GM23338 (cell line): Measurements from ENCODE around the gene DTNA. TPM values are rescaled to one million over a fixed set of nuclear protein-coding genes. Genes with fewer than 3 reads are reported as not detected.

Experiments used
- ATAC-seq: fragments of 200-7000 bp; cut with Tn5 transposase; 3 replicates; pipeline ENCODE4 v1.9.1; 2020
- DNase-seq: peaks from one replicate; pipeline ENCODE4 v3.0.0-alpha.2; 2015; ENCODE audit warnings: low spot score
- H2AFZ ChIP-seq: fragments of 200-600 bp; sonication (generic); 2 replicates; pipeline ENCODE4 v1.8.0; 2016; ENCODE audit warnings: antibody characterized with exemption, mild to moderate bottlenecking, moderate library complexity
- H3F3A ChIP-seq: fragments of 200-600 bp; sonication (generic); replicated peaks from 2 replicates; pipeline ENCODE4 v1.8.0; 2017; ENCODE audit warnings: antibody characterized with exemption, mixed run types, low read depth
- H3K27ac ChIP-seq: fragments of 200-600 bp; sonication (generic); 2 replicates; pipeline ENCODE4 v1.6.1; 2016; ENCODE audit warnings: low read depth
- H3K27me3 ChIP-seq: fragments of 200-600 bp; sonication (generic); 2 replicates; pipeline ENCODE4 v1.8.0; 2016; ENCODE audit warnings: mild to moderate bottlenecking, mixed run types, moderate library complexity; ENCODE audit not compliant: insufficient read depth
- H3K36me3 ChIP-seq: fragments of 200-600 bp; sonication (generic); 2 replicates; pipeline ENCODE4 v1.8.0; 2016; ENCODE audit warnings: mild to moderate bottlenecking; ENCODE audit not compliant: insufficient read depth
- H3K4me1 ChIP-seq: fragments of 200-600 bp; sonication (generic); 2 replicates; pipeline ENCODE4 v1.8.0; 2016; ENCODE audit warnings: mild to moderate bottlenecking, moderate library complexity; ENCODE audit not compliant: insufficient read depth
- H3K4me2 ChIP-seq: fragments of 200-600 bp; sonication (generic); 2 replicates; pipeline ENCODE4 v1.7.1; 2017; ENCODE audit warnings: mixed run types
- H3K4me3 ChIP-seq: fragments of 200-600 bp; sonication (generic); 2 replicates; pipeline ENCODE4 v1.6.1; 2016; ENCODE audit warnings: mixed run types
- H3K79me2 ChIP-seq: fragments of 200-600 bp; sonication (generic); replicated peaks from 2 replicates; pipeline ENCODE4 v1.8.0; 2017; ENCODE audit warnings: mild to moderate bottlenecking; ENCODE audit not compliant: insufficient read depth
- H3K9me2 ChIP-seq: fragments of 200-600 bp; sonication (generic); 2 replicates; pipeline ENCODE4 v1.8.0; 2017; ENCODE audit not compliant: insufficient read depth
- H4K20me1 ChIP-seq: fragments of 200-600 bp; sonication (generic); replicated peaks from 2 replicates; pipeline ENCODE4 v1.8.0; 2017; ENCODE audit warnings: mild to moderate bottlenecking; ENCODE audit not compliant: insufficient read depth
- H3K27ac Mint-ChIP-seq: 2 replicates; pipeline ENCODE4 v1.8.0; 2020; ENCODE audit warnings: inconsistent platforms, mild to moderate bottlenecking, moderate library complexity, mixed read lengths
- H3K27me3 Mint-ChIP-seq: 3 replicates; pipeline ENCODE4 v1.8.0; 2022; ENCODE audit warnings: low read depth, mild to moderate bottlenecking, moderate library complexity, mixed read lengths, inconsistent platforms; ENCODE audit not compliant: insufficient read depth, poor library complexity
- H3K36me3 Mint-ChIP-seq: 3 replicates; pipeline ENCODE4 v1.8.0; 2021; ENCODE audit warnings: low read depth, mild to moderate bottlenecking, inconsistent platforms, moderate library complexity, mixed read lengths
- H3K4me1 Mint-ChIP-seq: 3 replicates; pipeline ENCODE4 v1.8.0; 2020; ENCODE audit warnings: mild to moderate bottlenecking, inconsistent platforms, mixed read lengths
- H3K4me3 Mint-ChIP-seq: 3 replicates; pipeline ENCODE4 v1.8.0; 2021; ENCODE audit warnings: moderate library complexity, mild to moderate bottlenecking, inconsistent platforms, mixed read lengths
- H3K9me3 Mint-ChIP-seq: 3 replicates; pipeline ENCODE4 v1.8.0; 2020; ENCODE audit warnings: moderate library complexity, mild to moderate bottlenecking, inconsistent platforms, mixed read lengths
- CREB1 ChIP-seq: fragments of 250-450 bp; sonication (Bioruptor Pico); IDR thresholded peaks from 2 replicates; pipeline ENCODE4 v1.5.0; 2020; ENCODE audit warnings: low read depth, mild to moderate bottlenecking, moderate library complexity
- ETS1 ChIP-seq: IDR thresholded peaks from 2 replicates; pipeline ENCODE4 v1.6.1; 2016; ENCODE audit warnings: antibody characterized with exemption
- EZH2 ChIP-seq: fragments of 200-600 bp; sonication (generic); IDR thresholded peaks from one replicate; pipeline ENCODE4 v1.8.0; 2017; ENCODE audit warnings: antibody characterized with exemption, mild to moderate bottlenecking, low read depth; ENCODE audit not compliant: unreplicated experiment
- EZH2phosphoT487 ChIP-seq: fragments of 200-600 bp; sonication (generic); IDR thresholded peaks from one replicate; pipeline ENCODE4 v1.8.1; 2018; ENCODE audit warnings: antibody characterized with exemption; ENCODE audit not compliant: unreplicated experiment
- NANOG ChIP-seq: IDR thresholded peaks from 2 replicates; pipeline ENCODE4 v1.6.1; 2016; ENCODE audit warnings: antibody characterized with exemption, borderline replicate concordance
- POLR2AphosphoS5 ChIP-seq: IDR thresholded peaks from 2 replicates; pipeline ENCODE4 v1.6.1; 2016; ENCODE audit warnings: antibody characterized with exemption, low read depth
- STAT1 ChIP-seq: IDR thresholded peaks from one replicate; pipeline ENCODE4 v1.6.1; 2016; ENCODE audit warnings: antibody characterized with exemption; ENCODE audit not compliant: unreplicated experiment
- ZNF114 ChIP-seq: fragments of 250-450 bp; sonication (Bioruptor Pico); IDR thresholded peaks from 2 replicates; pipeline ENCODE4 v1.5.0; 2020; ENCODE audit warnings: mild to moderate bottlenecking, moderate library complexity
- ZNF331 ChIP-seq: fragments of 250-450 bp; sonication (Bioruptor Pico); IDR thresholded peaks from 2 replicates; pipeline ENCODE4 v1.5.0; 2020; ENCODE audit warnings: low read depth, mild to moderate bottlenecking, moderate library complexity
- ZNF462 ChIP-seq: fragments of 250-450 bp; sonication (Bioruptor Pico); IDR thresholded peaks from 2 replicates; pipeline ENCODE4 v1.5.0; 2020; ENCODE audit warnings: mild to moderate bottlenecking, moderate library complexity
- polyA plus RNA-seq: library from polyadenylated mRNA; unstranded; fragments of >200 nt; fragmentation: Nextera tagmentation; extraction: Ambion mirVana; gene quantifications from 2 replicates; pipeline ENCODE4 v1.2.1, GENCODE V29; 2016
- total RNA-seq: library from RNA; depleted of rRNA; stranded (reverse); fragments of >200 nt; shearing (Covaris generic); gene quantifications from 2 replicates; pipeline ENCODE4 v1.2.3, GENCODE V29; 2014

Gene DTNA
- total and polyA plus RNA-seq, 2 experiments from 2014 or later = 11.5 to 25.1 TPM

GRCh38 chr18:34746614-34747013, 36.5 kb downstream of the DTNA start (continued):
- TF ChIP-seq ZNF462 (CRISPR knock-in tag) (no peak), POLR2AphosphoS5 (no peak), NANOG (no peak), EZH2phosphoT487 (no peak)

GRCh38 chr18:34749721-34750120, 39.6 kb downstream of the DTNA start:
- Histone ChIP-seq H3K27ac (no peak overlapping the region), H3K4me1 (no peaks in the 10 kb centered on the region), H4K20me1 (no peaks in the 10 kb centered on the region), H2AFZ (no peak overlapping the region), H3K4me3 (no peak overlapping the region), H3K36me3 (no peaks in the 10 kb centered on the region), H3F3A (no peaks in the 10 kb centered on the region), H3K27me3 (no peaks in the 10 kb centered on the region), H3K79me2 (no peaks in the 10 kb centered on the region), H3K9me2 (0 out of 2 replicates have a peak, but pooled peaks cover 5% of the 10 kb centered on the region), H3K4me2 (no peak overlapping the region)
- DNase-seq (no peak), ATAC-seq (no peak)
- H3K27me3 Mint-ChIP-seq = peaks cover 1% of the 10 kb centered on the region
- no peaks in the 10 kb centered on the region for H3K4me1 Mint-ChIP-seq
- H3K36me3 Mint-ChIP-seq = no peaks in the 10 kb centered on the region
- no peaks in the 10 kb centered on the region; the same call in 2 of the 3 replicates for H3K9me3 Mint-ChIP-seq
- H3K27ac Mint-ChIP-seq = no peak overlapping the region
- H3K4me3 Mint-ChIP-seq = no peak overlapping the region
- TF ChIP-seq ZNF462 (CRISPR knock-in tag) (no peak), ETS1 (no peak), EZH2 (no peak), ZNF114 (CRISPR knock-in tag) (no peak), POLR2AphosphoS5 (no peak), EZH2phosphoT487 (no peak), CREB1 (CRISPR knock-in tag) (no peak), ZNF331 (no peak), STAT1 (no peak)
